H1 (cell line): ENCODE measurements around the gene MPV17L2. TPM values are rescaled to one million over a fixed set of nuclear protein-coding genes. Genes with fewer than 3 reads are reported as not detected.

ENCODE experiments used
- CBX8 ChIP-seq: fragments of 300-800, 300-1000 bp; sonication (generic); IDR thresholded peaks from 2 replicates; pipeline ENCODE4 v1.7.1; 2016; ENCODE audit warnings: low read depth, low read length, borderline replicate concordance
- KDM1A ChIP-seq: fragments of 200-600, 300-600 bp; sonication (generic); IDR thresholded peaks from 2 replicates; pipeline ENCODE4 v1.7.1; 2016; ENCODE audit warnings: mild to moderate bottlenecking, low read length, borderline replicate concordance
- KDM5A ChIP-seq: fragments of 200-600 bp; IDR thresholded peaks from 2 replicates; pipeline ENCODE4 v1.7.1; 2012; ENCODE audit warnings: mild to moderate bottlenecking, low read length, inconsistent platforms, mixed read lengths
- RAD21 ChIP-seq, 2 experiments: IDR thresholded peaks in 1 of 2; conservative IDR thresholded peaks in 1 of 2; 2 replicates each; pipeline ENCODE4 v1.6.1; 2011; ENCODE audit warnings: low read depth in 2 of 2, low read length in 2 of 2, improper control_type of control experiment in 1 of 2, inconsistent platforms in 1 of 2, mild to moderate bottlenecking in 1 of 2, moderate library complexity in 1 of 2
- RFX5 ChIP-seq: IDR thresholded peaks from 2 replicates; pipeline ENCODE4 v1.6.1; 2011; ENCODE audit warnings: low read depth, low read length, improper control_type of control experiment, borderline replicate concordance
- SIRT6 ChIP-seq: IDR thresholded peaks from one replicate; pipeline ENCODE4 v1.7.1; 2012; ENCODE audit warnings: low read length, inconsistent platforms
- SUZ12 ChIP-seq: fragments of 200-600 bp; sonication (generic); IDR thresholded peaks from 2 replicates; pipeline ENCODE4 v1.6.1; 2012; ENCODE audit warnings: mild to moderate bottlenecking, inconsistent platforms, low read length, moderate library complexity, mixed read lengths
- TBP ChIP-seq: IDR thresholded peaks from 2 replicates; pipeline ENCODE4 v1.6.1; 2011; ENCODE audit warnings: low read depth, low read length, improper control_type of control experiment
- ZNF274 ChIP-seq: IDR thresholded peaks from 2 replicates; pipeline ENCODE4 v1.7.0; 2012; ENCODE audit warnings: low read length, borderline replicate concordance; ENCODE audit errors: extremely low read depth
- polyA plus RNA-seq, 7 experiments: library from polyadenylated mRNA; depleted of rRNA in 3 of 7; stranded (reverse) in 5 of 7; unstranded in 2 of 7; fragments of >200 nt in 5 of 7; fragments of 200-250 nt in 2 of 7; gene quantifications; 1 replicate in 5 of 7; 2 replicates in 1 of 7; 4 replicates in 1 of 7; pipeline versions ENCODE4 v1.2.1 to v1.2.3, GENCODE V29; 2011 to 2013; ENCODE audit warnings: missing spikeins in 2 of 7, mixed read lengths in 2 of 7
- total RNA-seq: library from RNA; stranded (reverse); fragmentation: NEBNext Ultra II Directional; extraction: Animal tissue kit (Norgen Biotek cat#: 25700); gene quantifications from 2 replicates; pipeline ENCODE4 v1.2.1, GENCODE V29; 2021

MPV17L2 gene
- total and polyA plus RNA-seq, 2 of the 8 experiments (the other 6 are each of a cell fraction or from before 2014, with no cell fraction given), result 24.2 to 82.6 TPM

DNA sequence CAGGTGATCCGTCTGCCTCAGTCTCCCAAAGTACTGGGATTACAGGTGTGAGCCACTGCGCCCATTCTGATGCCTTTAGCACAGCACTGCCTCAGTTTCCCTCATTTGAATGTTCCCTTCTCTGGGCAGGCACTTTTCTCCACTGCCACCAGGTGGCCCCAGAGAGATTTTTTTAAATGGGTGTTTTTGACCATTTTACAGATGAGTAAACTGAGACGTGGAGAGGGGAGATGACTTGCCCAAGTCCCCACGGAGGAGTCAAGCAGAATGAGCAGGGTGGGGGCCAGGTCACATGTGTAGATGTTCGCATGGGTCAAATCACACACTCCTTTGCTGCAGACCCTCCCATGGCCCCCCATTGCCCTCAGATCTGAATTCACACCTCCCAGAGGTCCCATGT, 36.5 kb downstream of the MPV17L2 start (continued):
- TF ChIP-seq ZNF274 (no peak), CBX8 (no peak), RAD21 (IDR thresholded peaks at IDR 0.05 in 1 of 2, conservative IDR thresholded peaks at IDR 0.05 in 1 of 2; ENCODE audit: low read depth in 2 of 2, low read length in 2 of 2) (peak in 1 of 2 experiments; percentile 46; a peak in 2 of 4 replicates), SUZ12 (no peak), KDM5A (no peak), KDM1A (peak; percentile 99), SIRT6 (no peak), TBP (no peak), RFX5 (no peak)
- TF ChIP-seq, all 59 proteins: peak for 4
